NB4 (cell line): ENCODE data around the gene POC1A.

Experiments
- CTCF ChIP-seq: IDR thresholded peaks from one replicate; pipeline ENCODE4 v1.5.1; 2012; ENCODE audit warnings: low read depth, low read length
- POLR2A ChIP-seq: IDR thresholded peaks from 2 replicates; pipeline ENCODE4 v1.6.1; 2011; ENCODE audit warnings: mild to moderate bottlenecking; ENCODE audit not compliant: insufficient read length; ENCODE audit errors: extremely low read depth

DNA sequence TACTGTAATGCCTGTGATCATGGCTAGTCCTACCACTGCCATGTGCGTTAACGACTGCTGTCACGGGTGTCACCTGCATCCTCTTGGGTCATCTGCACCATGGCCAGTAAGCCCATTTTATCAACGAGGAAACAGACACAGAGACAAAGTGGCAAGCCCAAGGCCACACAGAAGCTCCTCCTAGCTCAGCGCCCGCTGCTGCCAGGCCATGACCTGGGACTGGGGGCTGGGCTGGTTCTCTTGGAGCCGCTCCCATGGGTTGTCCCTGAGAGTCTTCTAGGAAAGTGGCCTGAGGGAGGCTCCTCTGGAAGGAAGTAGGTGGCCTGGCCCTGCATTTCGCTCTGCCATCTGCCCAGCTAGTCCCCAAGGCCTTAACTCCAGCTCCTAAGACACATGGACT is 102.8 kb downstream of the POC1A start:
- TF ChIP-seq CTCF (no peak), POLR2A (no peak)
